ENCODE measurements around the gene JARID2. TPM values are rescaled to one million over a fixed set of nuclear protein-coding genes. Genes with fewer than 3 reads are reported as not detected.
"Not testable (repeated sequence)": the region's sequence is repeated elsewhere in the genome, so short reads cannot be mapped to it uniquely, and the experiment has no call there.

The JARID2 gene
- total RNA-seq, 4 donors from 2014 or later: 12.1 to 33.8 (median 17.0) TPM

GRCh38 chr6:15411766-15412165, 165.9 kb downstream of the JARID2 start:
- H3K4me1 ChIP-seq: peaks cover 0 to 13% (median 0%) of the 10 kb centered on the region in 4 donors
- no peak for DNase-seq
- no peaks in the 10 kb centered on the region for H3K36me3 ChIP-seq
- no peaks in the 10 kb centered on the region for H3K27me3 ChIP-seq
- TF ChIP-seq POLR2A (IDR thresholded peaks at IDR 0.05): no peak
- no peak for TF ChIP-seq CTCF (IDR thresholded peaks at IDR 0.05)
- H3K9me3 ChIP-seq: no peaks in the 10 kb centered on the region
- H3K27ac ChIP-seq: no peak overlapping the region
- no peak overlapping the region for H3K4me3 ChIP-seq

- Histone ChIP-seq H3K9me3 (no peaks in the 10 kb centered on the region), H3K27ac (no peak overlapping the region)
- TF ChIP-seq POLR2A (IDR thresholded peaks at IDR 0.05) (no peak), CTCF (IDR thresholded peaks at IDR 0.05) (no peak)
Observed at GRCh38 chr6:15412767-15413166, 166.9 kb downstream of the JARID2 start.

GRCh38 chr6:15413466-15414234, 167.8 kb downstream of the JARID2 start:
- Histone ChIP-seq H3K4me3 (no peak overlapping the region), H3K36me3 (no peaks in the 10 kb centered on the region), H3K27me3 (no peaks in the 10 kb centered on the region), H3K27ac (no peak overlapping the region), H3K9me3 (no peaks in the 10 kb centered on the region), H3K4me1 (peaks cover 0 to 13% (median 0%) of the 10 kb centered on the region in 4 donors)
- no peak for DNase-seq
- TF ChIP-seq POLR2A (IDR thresholded peaks at IDR 0.05) (no peak), CTCF (IDR thresholded peaks at IDR 0.05) (no peak)

More at GRCh38 chr6:15412767-15413166, 166.9 kb downstream of the JARID2 start:
- Histone ChIP-seq H3K27me3 (no peaks in the 10 kb centered on the region), H3K4me1 (peaks cover 0 to 13% (median 0%) of the 10 kb centered on the region in 4 donors), H3K4me3 (no peak overlapping the region), H3K36me3 (no peaks in the 10 kb centered on the region)
- no peak for DNase-seq

GRCh38 chr6:15414235-15414612, 168.4 kb downstream of the JARID2 start:
- DNase-seq: no peak
- Histone ChIP-seq H3K9me3 (peaks cover 0 to 1% (median 0%) of the 10 kb centered on the region in 4 donors), H3K4me3 (no peak overlapping the region), H3K27ac (no peak overlapping the region), H3K4me1 (peaks cover 0 to 13% (median 0%) of the 10 kb centered on the region in 4 donors), H3K36me3 (no peaks in the 10 kb centered on the region), H3K27me3 (no peaks in the 10 kb centered on the region)
- no peak for TF ChIP-seq POLR2A (IDR thresholded peaks at IDR 0.05)
- no peak for TF ChIP-seq CTCF (IDR thresholded peaks at IDR 0.05)

DNA sequence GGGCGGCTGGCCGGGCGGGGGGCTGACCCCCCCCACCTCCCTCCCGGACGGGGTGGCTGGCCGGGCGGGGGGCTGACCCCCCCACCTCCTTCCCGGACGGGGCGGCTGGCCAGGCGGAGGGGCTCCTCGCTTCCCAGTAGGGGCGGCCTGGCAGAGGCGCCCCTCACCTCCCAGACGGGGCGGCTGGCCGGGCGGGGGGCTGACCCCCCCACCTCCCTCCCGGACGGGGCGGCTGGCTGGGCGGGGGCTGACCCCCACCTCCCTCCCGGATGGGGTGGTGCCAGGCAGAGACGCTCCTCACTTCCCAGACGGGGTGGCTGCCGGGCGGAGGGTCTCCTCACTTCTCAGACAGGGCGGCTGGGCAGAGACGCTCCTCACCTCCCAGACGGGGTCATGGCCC, 169.8 kb downstream of the JARID2 start:
- not testable (repeated sequence) for H3K4me3 ChIP-seq, H3K27ac ChIP-seq, H3K27me3 ChIP-seq, DNase-seq, H3K9me3 ChIP-seq, H3K36me3 ChIP-seq
- H3K4me1 ChIP-seq: peaks cover 0 to 13% (median 0%) of the 10 kb centered on the region in 4 donors

- H3K9me3 ChIP-seq: peaks cover 0 to 5% (median 0%) of the 10 kb centered on the region in 4 donors
- no peak overlapping the region for H3K27ac ChIP-seq
- peaks cover 0 to 12% (median 5%) of the 10 kb centered on the region in 4 donors for H3K4me1 ChIP-seq
- TF ChIP-seq POLR2A (IDR thresholded peaks at IDR 0.05): no peak
- TF ChIP-seq CTCF (IDR thresholded peaks at IDR 0.05): no peak
- H3K4me3 ChIP-seq: no peak overlapping the region
- no peak for DNase-seq
- no peaks in the 10 kb centered on the region for H3K27me3 ChIP-seq
- H3K36me3 ChIP-seq: no peaks in the 10 kb centered on the region
Observed at GRCh38 chr6:15416932-15417509, 171.2 kb downstream of the JARID2 start.

Data from Peyer's patch (tissue), 4 donors.